ENCODE measurements around the gene CDH13. TPM values are rescaled to one million over a fixed set of nuclear protein-coding genes. Genes with fewer than 3 reads are reported as not detected.

Gene CDH13
- total and polyA plus RNA-seq, 2 of the 8 experiments (the other 6 are each of a cell fraction or from before 2014, with no cell fraction given), result 2.3 to 2.4 TPM

- TF ChIP-seq, protein P1, sequence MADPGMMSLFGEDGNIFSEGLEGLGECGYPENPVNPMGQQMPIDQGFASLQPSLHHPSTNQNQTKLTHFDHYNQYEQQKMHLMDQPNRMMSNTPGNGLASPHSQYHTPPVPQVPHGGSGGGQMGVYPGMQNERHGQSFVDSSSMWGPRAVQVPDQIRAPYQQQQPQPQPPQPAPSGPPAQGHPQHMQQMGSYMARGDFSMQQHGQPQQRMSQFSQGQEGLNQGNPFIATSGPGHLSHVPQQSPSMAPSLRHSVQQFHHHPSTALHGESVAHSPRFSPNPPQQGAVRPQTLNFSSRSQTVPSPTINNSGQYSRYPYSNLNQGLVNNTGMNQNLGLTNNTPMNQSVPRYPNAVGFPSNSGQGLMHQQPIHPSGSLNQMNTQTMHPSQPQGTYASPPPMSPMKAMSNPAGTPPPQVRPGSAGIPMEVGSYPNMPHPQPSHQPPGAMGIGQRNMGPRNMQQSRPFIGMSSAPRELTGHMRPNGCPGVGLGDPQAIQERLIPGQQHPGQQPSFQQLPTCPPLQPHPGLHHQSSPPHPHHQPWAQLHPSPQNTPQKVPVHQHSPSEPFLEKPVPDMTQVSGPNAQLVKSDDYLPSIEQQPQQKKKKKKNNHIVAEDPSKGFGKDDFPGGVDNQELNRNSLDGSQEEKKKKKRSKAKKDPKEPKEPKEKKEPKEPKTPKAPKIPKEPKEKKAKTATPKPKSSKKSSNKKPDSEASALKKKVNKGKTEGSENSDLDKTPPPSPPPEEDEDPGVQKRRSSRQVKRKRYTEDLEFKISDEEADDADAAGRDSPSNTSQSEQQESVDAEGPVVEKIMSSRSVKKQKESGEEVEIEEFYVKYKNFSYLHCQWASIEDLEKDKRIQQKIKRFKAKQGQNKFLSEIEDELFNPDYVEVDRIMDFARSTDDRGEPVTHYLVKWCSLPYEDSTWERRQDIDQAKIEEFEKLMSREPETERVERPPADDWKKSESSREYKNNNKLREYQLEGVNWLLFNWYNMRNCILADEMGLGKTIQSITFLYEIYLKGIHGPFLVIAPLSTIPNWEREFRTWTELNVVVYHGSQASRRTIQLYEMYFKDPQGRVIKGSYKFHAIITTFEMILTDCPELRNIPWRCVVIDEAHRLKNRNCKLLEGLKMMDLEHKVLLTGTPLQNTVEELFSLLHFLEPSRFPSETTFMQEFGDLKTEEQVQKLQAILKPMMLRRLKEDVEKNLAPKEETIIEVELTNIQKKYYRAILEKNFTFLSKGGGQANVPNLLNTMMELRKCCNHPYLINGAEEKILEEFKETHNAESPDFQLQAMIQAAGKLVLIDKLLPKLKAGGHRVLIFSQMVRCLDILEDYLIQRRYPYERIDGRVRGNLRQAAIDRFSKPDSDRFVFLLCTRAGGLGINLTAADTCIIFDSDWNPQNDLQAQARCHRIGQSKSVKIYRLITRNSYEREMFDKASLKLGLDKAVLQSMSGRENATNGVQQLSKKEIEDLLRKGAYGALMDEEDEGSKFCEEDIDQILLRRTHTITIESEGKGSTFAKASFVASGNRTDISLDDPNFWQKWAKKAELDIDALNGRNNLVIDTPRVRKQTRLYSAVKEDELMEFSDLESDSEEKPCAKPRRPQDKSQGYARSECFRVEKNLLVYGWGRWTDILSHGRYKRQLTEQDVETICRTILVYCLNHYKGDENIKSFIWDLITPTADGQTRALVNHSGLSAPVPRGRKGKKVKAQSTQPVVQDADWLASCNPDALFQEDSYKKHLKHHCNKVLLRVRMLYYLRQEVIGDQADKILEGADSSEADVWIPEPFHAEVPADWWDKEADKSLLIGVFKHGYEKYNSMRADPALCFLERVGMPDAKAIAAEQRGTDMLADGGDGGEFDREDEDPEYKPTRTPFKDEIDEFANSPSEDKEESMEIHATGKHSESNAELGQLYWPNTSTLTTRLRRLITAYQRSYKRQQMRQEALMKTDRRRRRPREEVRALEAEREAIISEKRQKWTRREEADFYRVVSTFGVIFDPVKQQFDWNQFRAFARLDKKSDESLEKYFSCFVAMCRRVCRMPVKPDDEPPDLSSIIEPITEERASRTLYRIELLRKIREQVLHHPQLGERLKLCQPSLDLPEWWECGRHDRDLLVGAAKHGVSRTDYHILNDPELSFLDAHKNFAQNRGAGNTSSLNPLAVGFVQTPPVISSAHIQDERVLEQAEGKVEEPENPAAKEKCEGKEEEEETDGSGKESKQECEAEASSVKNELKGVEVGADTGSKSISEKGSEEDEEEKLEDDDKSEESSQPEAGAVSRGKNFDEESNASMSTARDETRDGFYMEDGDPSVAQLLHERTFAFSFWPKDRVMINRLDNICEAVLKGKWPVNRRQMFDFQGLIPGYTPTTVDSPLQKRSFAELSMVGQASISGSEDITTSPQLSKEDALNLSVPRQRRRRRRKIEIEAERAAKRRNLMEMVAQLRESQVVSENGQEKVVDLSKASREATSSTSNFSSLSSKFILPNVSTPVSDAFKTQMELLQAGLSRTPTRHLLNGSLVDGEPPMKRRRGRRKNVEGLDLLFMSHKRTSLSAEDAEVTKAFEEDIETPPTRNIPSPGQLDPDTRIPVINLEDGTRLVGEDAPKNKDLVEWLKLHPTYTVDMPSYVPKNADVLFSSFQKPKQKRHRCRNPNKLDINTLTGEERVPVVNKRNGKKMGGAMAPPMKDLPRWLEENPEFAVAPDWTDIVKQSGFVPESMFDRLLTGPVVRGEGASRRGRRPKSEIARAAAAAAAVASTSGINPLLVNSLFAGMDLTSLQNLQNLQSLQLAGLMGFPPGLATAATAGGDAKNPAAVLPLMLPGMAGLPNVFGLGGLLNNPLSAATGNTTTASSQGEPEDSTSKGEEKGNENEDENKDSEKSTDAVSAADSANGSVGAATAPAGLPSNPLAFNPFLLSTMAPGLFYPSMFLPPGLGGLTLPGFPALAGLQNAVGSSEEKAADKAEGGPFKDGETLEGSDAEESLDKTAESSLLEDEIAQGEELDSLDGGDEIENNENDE (IDR thresholded peaks at IDR 0.05; ENCODE audit: insufficient replicate concordance, low read length), result no peak
- TF ChIP-seq EP300 (IDR thresholded peaks at IDR 0.05; ENCODE audit: borderline replicate concordance in 1 of 2, low read depth in 2 of 2, low read length in 2 of 2), result no peak
- no peak for TF ChIP-seq ZNF274 (IDR thresholded peaks at IDR 0.05; ENCODE audit: borderline replicate concordance, extremely low read depth, low read length)
- TF ChIP-seq, protein P2, sequence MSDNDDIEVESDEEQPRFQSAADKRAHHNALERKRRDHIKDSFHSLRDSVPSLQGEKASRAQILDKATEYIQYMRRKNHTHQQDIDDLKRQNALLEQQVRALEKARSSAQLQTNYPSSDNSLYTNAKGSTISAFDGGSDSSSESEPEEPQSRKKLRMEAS (IDR thresholded peaks at IDR 0.05), result no peak
- no peak for TF ChIP-seq EZH2 (IDR thresholded peaks at IDR 0.05; ENCODE audit: low read depth, low read length, severe bottlenecking)
- TF ChIP-seq TAF7 (optimal IDR thresholded peaks at IDR 0.05; ENCODE audit: borderline replicate concordance, low read depth, low read length), result no peak
Measured at GRCh38 chr16:83397601-83398291, 771.0 kb downstream of the CDH13 start (continued).
